Stomach (tissue), 4 donors: ENCODE results near the gene SLC25A4.

Source experiments
- CTCF ChIP-seq, 7 experiments: fragments of 450-650 bp in 4 of 7; fragments of 200-600 bp in 3 of 7; sonication (generic) in 3 of 7; IDR thresholded peaks; one replicate each; pipeline ENCODE4 v1.5.1; 2016 to 2019; ENCODE audit warnings: antibody characterized with exemption in 7 of 7, control low read depth in 2 of 7, mild to moderate bottlenecking in 1 of 7
- EP300 ChIP-seq: sonication (generic); formaldehyde crosslinking; IDR thresholded peaks from one replicate; pipeline ENCODE4 v1.6.1; 2017; ENCODE audit warnings: antibody characterized with exemption
- POLR2A ChIP-seq, 4 donors: fragments of 450-650 bp; IDR thresholded peaks; one replicate each; pipeline ENCODE4 v1.6.1; 2016; ENCODE audit warnings: antibody characterized with exemption in 4 of 4, control low read depth in 2 of 4, mild to moderate bottlenecking in 1 of 4, moderate library complexity in 1 of 4
- POLR2AphosphoS5 ChIP-seq, 3 donors: sonication (generic); formaldehyde crosslinking; IDR thresholded peaks; one replicate each; pipeline ENCODE4 v1.6.1; 2016; ENCODE audit warnings: antibody characterized with exemption in 3 of 3

- peak in 5 of 7 experiments; percentile 24 to 62 (median 47) for TF ChIP-seq CTCF (IDR thresholded peaks at IDR 0.05)
- no peak for TF ChIP-seq EP300
- no peak for TF ChIP-seq POLR2AphosphoS5 (IDR thresholded peaks at IDR 0.05)
- TF ChIP-seq POLR2A (IDR thresholded peaks at IDR 0.05), result no peak
Measured at GRCh38 chr4:185096032-185096653, 46.9 kb upstream of the SLC25A4 start.
